Cardiac muscle cell (in vitro differentiated cells and primary cell): ENCODE results near the gene ACOT7. TPM values are rescaled to one million over a fixed set of nuclear protein-coding genes. Genes with fewer than 3 reads are reported as not detected.

ENCODE experiments used
- DNase-seq, 2 donors: peaks; one replicate each; pipeline versions ENCODE4 v3.0.0 to v3.0.0-alpha.2; 2010 to 2017; ENCODE audit warnings: low read depth in 1 of 2, low spot score in 1 of 2
- H3K27ac ChIP-seq: fragments of 200-600 bp; sonication (generic); 2 replicates; pipeline ENCODE4 v1.5.1; 2016
- H3K27me3 ChIP-seq: fragments of 200-600 bp; sonication (generic); 2 replicates; pipeline ENCODE4 v1.6.0; 2016; ENCODE audit warnings: control low read depth
- H3K36me3 ChIP-seq: fragments of 200-600 bp; sonication (generic); 2 replicates; pipeline ENCODE4 v1.5.1; 2016; ENCODE audit warnings: control low read depth
- H3K4me1 ChIP-seq: fragments of 200-600 bp; sonication (generic); 2 replicates; pipeline ENCODE4 v1.8.1; 2017; ENCODE audit warnings: low read depth, mild to moderate bottlenecking, mixed run types
- H3K4me3 ChIP-seq: fragments of 200-600 bp; sonication (generic); 2 replicates; pipeline ENCODE4 v1.5.1; 2016; ENCODE audit warnings: mild to moderate bottlenecking
- H3K9me3 ChIP-seq: fragments of 200-600 bp; sonication (generic); 2 replicates; pipeline ENCODE4 v1.5.1; 2017; ENCODE audit warnings: low read depth, mild to moderate bottlenecking, control low read depth
- polyA plus RNA-seq: library from polyadenylated mRNA; unstranded; fragments of >200 nt; fragmentation: Nextera tagmentation; extraction: Ambion mirVana; gene quantifications from 2 replicates; pipeline ENCODE4 v1.2.1, GENCODE V29; 2016
- total RNA-seq: library from RNA; depleted of rRNA; stranded (reverse); fragments of >200 nt; gene quantifications from 2 replicates; pipeline ENCODE4 v1.2.3, GENCODE V29; 2016
- TF ChIP-seq, protein P1 (sequence below): IDR thresholded peaks from 2 replicates; pipeline ENCODE4 v1.5.1; 2012; ENCODE audit warnings: low read depth, mild to moderate bottlenecking, low read length

ACOT7 gene
- total and polyA plus RNA-seq, 2 experiments from 2014 or later, result 11.8 to 51.2 TPM

DNA sequence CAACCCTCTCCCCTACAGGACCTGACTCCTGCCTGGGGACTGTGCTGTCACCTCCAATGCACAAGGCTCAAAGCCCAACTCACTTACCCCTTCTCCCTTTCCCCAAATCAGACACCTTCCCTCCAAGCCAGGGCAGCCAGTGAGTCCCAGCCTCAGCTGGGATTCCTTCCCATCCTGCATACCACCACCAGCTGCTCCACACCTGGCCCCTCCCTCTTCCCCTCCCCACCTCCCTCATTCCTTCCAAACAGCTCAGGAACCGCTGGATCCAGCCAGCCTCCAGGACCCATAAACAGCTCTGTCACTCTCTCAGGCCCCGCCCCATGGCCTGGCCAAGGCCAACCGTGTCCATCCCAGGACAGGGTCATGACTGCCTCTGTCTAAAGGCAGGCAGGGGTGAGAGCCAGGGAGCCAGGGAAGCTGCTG, 41.4 kb downstream of the ACOT7 start:
- no peaks in the 10 kb centered on the region for H3K4me1 ChIP-seq
- TF ChIP-seq, protein P1, sequence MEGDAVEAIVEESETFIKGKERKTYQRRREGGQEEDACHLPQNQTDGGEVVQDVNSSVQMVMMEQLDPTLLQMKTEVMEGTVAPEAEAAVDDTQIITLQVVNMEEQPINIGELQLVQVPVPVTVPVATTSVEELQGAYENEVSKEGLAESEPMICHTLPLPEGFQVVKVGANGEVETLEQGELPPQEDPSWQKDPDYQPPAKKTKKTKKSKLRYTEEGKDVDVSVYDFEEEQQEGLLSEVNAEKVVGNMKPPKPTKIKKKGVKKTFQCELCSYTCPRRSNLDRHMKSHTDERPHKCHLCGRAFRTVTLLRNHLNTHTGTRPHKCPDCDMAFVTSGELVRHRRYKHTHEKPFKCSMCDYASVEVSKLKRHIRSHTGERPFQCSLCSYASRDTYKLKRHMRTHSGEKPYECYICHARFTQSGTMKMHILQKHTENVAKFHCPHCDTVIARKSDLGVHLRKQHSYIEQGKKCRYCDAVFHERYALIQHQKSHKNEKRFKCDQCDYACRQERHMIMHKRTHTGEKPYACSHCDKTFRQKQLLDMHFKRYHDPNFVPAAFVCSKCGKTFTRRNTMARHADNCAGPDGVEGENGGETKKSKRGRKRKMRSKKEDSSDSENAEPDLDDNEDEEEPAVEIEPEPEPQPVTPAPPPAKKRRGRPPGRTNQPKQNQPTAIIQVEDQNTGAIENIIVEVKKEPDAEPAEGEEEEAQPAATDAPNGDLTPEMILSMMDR, result no peak
- H3K27ac ChIP-seq, result no peak overlapping the region
- DNase-seq, result no peak
- H3K27me3 ChIP-seq, result no peaks in the 10 kb centered on the region
- no peaks in the 10 kb centered on the region for H3K9me3 ChIP-seq
- no peaks in the 10 kb centered on the region for H3K36me3 ChIP-seq
- no peak overlapping the region for H3K4me3 ChIP-seq

DNA sequence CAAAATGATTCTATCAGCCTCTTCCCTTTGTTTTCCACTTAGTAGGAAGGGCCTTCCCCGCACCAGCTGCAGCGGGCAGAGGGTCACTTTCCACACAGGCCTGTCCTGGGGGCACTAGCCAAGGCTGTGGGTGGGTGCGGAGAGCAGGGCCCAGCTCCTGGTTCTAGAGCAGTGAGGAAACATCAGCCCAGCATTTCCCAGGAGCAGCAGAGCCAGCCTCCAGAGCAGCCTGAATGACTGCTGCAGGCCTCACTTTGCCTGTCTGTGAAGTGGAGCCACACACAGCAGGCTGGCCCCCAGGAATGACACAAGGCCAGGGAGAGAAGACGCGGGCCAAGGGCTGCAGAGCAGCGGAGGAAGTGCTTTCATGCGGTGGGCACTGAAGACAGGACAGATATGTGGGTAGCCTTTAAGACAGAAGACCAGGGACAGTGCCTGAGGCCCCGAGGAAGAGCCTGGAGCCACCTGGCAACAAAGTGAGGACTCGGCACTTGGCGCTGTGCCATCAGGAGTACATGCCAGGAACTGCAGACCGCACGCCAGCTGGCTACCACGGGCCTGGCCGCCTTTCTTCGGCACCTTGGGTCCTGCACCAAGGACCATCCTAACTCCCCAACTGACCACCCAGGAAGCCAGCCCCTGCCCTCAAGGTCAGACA, 42.0 kb downstream of the ACOT7 start:
- DNase-seq, result no peak
- Histone ChIP-seq H3K27ac (no peak overlapping the region), H3K4me1 (no peaks in the 10 kb centered on the region), H3K9me3 (no peaks in the 10 kb centered on the region), H3K27me3 (no peaks in the 10 kb centered on the region), H3K36me3 (no peaks in the 10 kb centered on the region), H3K4me3 (no peak overlapping the region)
- TF ChIP-seq, protein P1, result no peak

DNA sequence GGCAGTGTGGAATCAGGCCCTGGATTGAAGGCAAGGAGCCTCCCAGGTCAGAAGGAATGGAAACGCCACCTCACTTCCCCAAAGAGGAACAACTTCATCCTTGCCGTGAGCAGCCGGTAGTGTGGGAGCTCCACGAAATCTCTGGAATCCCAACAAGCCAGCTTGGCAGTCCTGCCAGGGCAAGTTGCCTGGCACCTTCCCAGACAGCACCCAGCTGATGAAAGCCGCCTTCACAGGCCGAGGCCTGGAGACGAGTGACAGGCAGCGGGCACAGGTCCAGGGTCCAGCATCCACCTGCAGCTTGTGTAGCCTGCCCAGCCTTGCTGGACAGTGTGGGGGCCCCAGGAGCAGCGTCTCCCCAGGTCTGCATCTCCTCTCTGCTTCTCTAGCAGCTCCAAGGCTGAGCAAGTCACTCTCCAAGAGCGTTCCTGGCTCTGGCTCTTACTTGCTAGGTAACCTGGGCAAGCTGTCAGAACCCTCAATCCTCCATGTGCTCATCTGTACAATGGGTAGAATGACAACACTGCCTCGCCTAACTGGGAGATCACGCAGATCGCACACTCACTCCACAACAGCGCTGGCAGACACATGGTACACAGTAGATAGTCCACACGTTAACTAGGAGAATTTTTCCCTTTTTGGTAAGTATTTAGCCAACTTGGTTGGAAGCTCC, 43.0 kb downstream of the ACOT7 start:
- Histone ChIP-seq H3K36me3 (no peaks in the 10 kb centered on the region), H3K4me3 (no peak overlapping the region), H3K4me1 (no peaks in the 10 kb centered on the region), H3K27ac (no peak overlapping the region), H3K27me3 (no peaks in the 10 kb centered on the region), H3K9me3 (no peaks in the 10 kb centered on the region)
- DNase-seq, result no peak
- TF ChIP-seq, protein P1, result no peak

DNA sequence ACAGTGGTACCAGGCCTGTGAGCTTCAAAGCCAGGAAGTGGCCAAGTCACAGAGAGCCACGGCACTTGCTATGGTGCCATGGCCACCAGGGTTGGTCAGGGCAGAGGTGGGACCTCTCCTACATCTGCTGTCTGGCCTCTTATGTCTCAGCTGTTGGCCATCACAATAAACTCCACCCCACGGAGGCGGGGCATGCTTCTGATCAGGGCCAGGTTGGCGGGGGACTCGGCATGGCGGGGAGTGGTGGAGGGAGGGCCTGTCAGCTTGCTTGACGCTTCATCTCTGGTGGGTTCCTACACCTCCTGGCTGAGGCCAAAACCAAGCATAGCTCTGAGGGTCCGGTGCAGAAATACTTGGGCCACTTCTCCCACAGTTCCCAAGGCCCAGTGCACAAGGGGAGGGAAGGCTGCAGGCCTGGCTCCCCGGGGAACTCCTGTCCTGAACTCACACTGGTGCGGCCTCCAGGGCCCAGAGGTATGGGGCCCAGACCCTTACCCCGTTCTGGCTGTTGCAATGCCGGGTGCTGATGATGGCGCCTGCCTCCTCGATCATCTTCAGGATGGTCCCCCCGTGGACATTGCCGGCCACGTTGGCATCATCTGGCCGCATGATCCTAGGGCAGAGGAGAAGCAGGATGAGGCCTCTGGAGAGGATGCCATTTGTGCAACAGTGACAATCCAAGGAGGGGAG, 44.2 kb downstream of the ACOT7 start:
- no peak for DNase-seq
- no peaks in the 10 kb centered on the region for H3K9me3 ChIP-seq
- H3K4me3 ChIP-seq, result no peak overlapping the region
- H3K36me3 ChIP-seq, result no peaks in the 10 kb centered on the region
- no peaks in the 10 kb centered on the region for H3K27me3 ChIP-seq
- no peak overlapping the region for H3K27ac ChIP-seq
- TF ChIP-seq, protein P1, result no peak
- no peaks in the 10 kb centered on the region for H3K4me1 ChIP-seq

DNA sequence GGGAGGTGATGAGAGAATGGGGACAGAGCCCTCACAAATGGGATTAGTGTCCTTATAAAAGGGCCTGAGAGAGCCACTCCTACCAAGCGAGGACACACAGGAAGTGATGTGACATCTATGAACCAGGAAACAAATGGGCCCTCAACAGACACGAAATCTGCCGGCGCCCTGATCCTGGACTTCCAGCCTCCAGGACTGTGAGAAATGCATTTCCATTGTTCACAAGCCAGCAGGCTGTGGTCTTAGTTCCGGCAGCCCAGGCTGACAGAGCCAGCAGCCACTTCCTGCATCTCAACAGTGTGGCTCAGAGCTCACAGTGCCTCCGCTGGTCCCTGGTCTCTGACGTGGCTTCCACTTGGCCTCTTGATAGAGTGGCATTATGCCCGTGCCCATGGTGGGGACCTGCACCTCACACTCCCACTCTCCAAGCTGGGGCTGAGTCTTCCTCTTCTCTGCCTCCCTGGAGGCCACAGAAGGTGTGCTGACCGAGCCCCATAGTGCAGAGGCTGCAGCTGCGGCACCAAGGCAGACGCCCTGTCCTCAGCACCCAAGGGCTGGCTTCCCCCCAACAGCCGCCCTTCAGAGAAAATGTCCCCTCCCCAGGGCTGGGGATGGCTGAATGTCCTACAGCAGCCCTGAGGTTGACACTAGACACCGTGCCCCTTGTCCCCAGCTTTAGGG, 44.9 kb downstream of the ACOT7 start:
- Histone ChIP-seq H3K27me3 (no peaks in the 10 kb centered on the region), H3K9me3 (no peaks in the 10 kb centered on the region), H3K27ac (no peak overlapping the region), H3K4me3 (no peak overlapping the region), H3K36me3 (no peaks in the 10 kb centered on the region), H3K4me1 (no peaks in the 10 kb centered on the region)
- TF ChIP-seq, protein P1, result no peak
- peak in 1 of 2 donors; percentile 88 for DNase-seq
